OCI-LY7 (cell line): ENCODE data around the gene TACR2. TPM values are rescaled to one million over a fixed set of nuclear protein-coding genes. Genes with fewer than 3 reads are reported as not detected.

Experiments used
- BruUV-seq: library from RNA; stranded (reverse); fragments of 400-500 nt; replicated peaks from 2 replicates; lab custom pipeline; 2021; lab: Mats Ljungman, UMichigan
- CTCF ChIA-PET: fragments of 300-600 bp; sonication (Branson Sonifier 250); formaldehyde crosslinking; loops from one replicate; lab custom pipeline; 2022; ENCODE audit warnings: antibody characterized with exemption; ENCODE audit not compliant: unreplicated experiment; lab: Charles Lee
- POLR2A ChIA-PET: fragments of 300-600 bp; sonication (Branson Sonifier 250); formaldehyde crosslinking; loops from one replicate; lab custom pipeline; 2022; ENCODE audit warnings: antibody characterized with exemption; lab: Charles Lee
- DNase-seq: peaks from one replicate; pipeline ENCODE4 v3.0.0-alpha.2; 2015; ENCODE audit warnings: low spot score
- H2AFZ ChIP-seq: fragments of 200-600 bp; sonication (generic), shearing (Covaris generic); 2 replicates; pipeline ENCODE4 v1.6.1; 2014; ENCODE audit warnings: mild to moderate bottlenecking, antibody characterized with exemption, low read length, moderate library complexity
- H3K27ac ChIP-seq: fragments of 200-600 bp; sonication (generic); 2 replicates; pipeline ENCODE4 v1.5.1; 2014; ENCODE audit warnings: mixed run types, low read depth, mild to moderate bottlenecking, moderate library complexity, low read length, inconsistent platforms; ENCODE audit not compliant: poor library complexity, severe bottlenecking
- H3K36me3 ChIP-seq: fragments of 200-600 bp; sonication (generic); 2 replicates; pipeline ENCODE4 v1.6.1; 2014; ENCODE audit warnings: mild to moderate bottlenecking, antibody characterized with exemption, low read length, moderate library complexity, mixed read lengths; ENCODE audit not compliant: insufficient read depth
- H3K4me1 ChIP-seq: fragments of 200-600 bp; sonication (generic); 2 replicates; pipeline ENCODE4 v1.5.1; 2014; ENCODE audit warnings: mild to moderate bottlenecking, low read length; ENCODE audit not compliant: insufficient read depth, poor library complexity, severe bottlenecking
- H3K4me2 ChIP-seq: fragments of 200-600 bp; sonication (generic); 2 replicates; pipeline ENCODE4 v1.6.1; 2014; ENCODE audit warnings: mild to moderate bottlenecking, low read length
- H3K4me3 ChIP-seq: fragments of 200-600 bp; sonication (generic); 2 replicates; pipeline ENCODE4 v1.5.1; 2014; ENCODE audit warnings: mild to moderate bottlenecking, low read depth, low read length; ENCODE audit not compliant: poor library complexity, severe bottlenecking
- H3K79me2 ChIP-seq: fragments of 200-600 bp; sonication (generic); 2 replicates; pipeline ENCODE4 v1.6.1; 2016; ENCODE audit warnings: low read depth, mild to moderate bottlenecking, low read length, moderate library complexity, mixed read lengths; ENCODE audit not compliant: insufficient read depth
- H3K9me2 ChIP-seq: fragments of 200-600 bp; sonication (generic); 2 replicates; pipeline ENCODE4 v1.6.1; 2016; ENCODE audit warnings: mild to moderate bottlenecking, low read length, mixed read lengths; ENCODE audit not compliant: insufficient read depth
- H3K9me3 ChIP-seq: fragments of 200-600 bp; sonication (generic); 2 replicates; pipeline ENCODE4 v1.6.1; 2014; ENCODE audit warnings: mild to moderate bottlenecking, mixed run types, low read length, mixed read lengths
- H4K20me1 ChIP-seq: fragments of 200-600 bp; sonication (generic); 2 replicates; pipeline ENCODE4 v1.6.1; 2014; ENCODE audit warnings: mild to moderate bottlenecking, antibody characterized with exemption, low read length, moderate library complexity, mixed read lengths; ENCODE audit not compliant: insufficient read depth
- EZH2phosphoT487 ChIP-seq: fragments of 200-600 bp; sonication (generic); IDR thresholded peaks from 2 replicates; pipeline ENCODE4 v1.6.1; 2018; ENCODE audit warnings: low read depth, borderline replicate concordance, mild to moderate bottlenecking, mixed run types, antibody characterized with exemption, low read length, moderate library complexity, mixed read lengths
- intact Hi-C: fragments of 100-400 bp; cut with micrococcal nuclease; formaldehyde crosslinking; loops from one replicate; pipeline ENCODE4 v1.10.0; 2022; ENCODE audit not compliant: unreplicated experiment
- total RNA-seq, 2 experiments: library from RNA; depleted of rRNA in 1 of 2; stranded (reverse); fragments of >200 nt in 1 of 2; shearing (Covaris generic) in 1 of 2; gene quantifications; 2 replicates each; pipeline ENCODE4 v1.2.3, GENCODE V29; 2014 to 2022
- TF ChIP-seq, protein P1 (sequence below): fragments of 200-600 bp; sonication (generic); conservative IDR thresholded peaks from 2 replicates; pipeline ENCODE4 v1.5.1; 2014; ENCODE audit warnings: mild to moderate bottlenecking, antibody characterized with exemption, low read length, moderate library complexity, mixed read lengths

The TACR2 gene
- total RNA-seq, 2 experiments from 2014 or later, result not detected

GRCh38 chr10:69410487-69410886 is 6.2 kb downstream of the TACR2 start:
- Histone ChIP-seq H3K79me2 (no peaks in the 10 kb centered on the region), H3K4me3 (no peak overlapping the region), H3K36me3 (no peaks in the 10 kb centered on the region), H2AFZ (no peak overlapping the region), H3K4me2 (no peak overlapping the region; the same call in 1 of the 2 replicates), H3K9me3 (no peaks in the 10 kb centered on the region), H3K4me1 (peaks cover 28% of the 10 kb centered on the region), H4K20me1 (no peaks in the 10 kb centered on the region), H3K27ac (no peak overlapping the region), H3K9me2 (no peaks in the 10 kb centered on the region)
- CTCF ChIA-PET, result no interaction called here
- BruUV-seq, result no TSS peak
- TF ChIP-seq, protein P1, sequence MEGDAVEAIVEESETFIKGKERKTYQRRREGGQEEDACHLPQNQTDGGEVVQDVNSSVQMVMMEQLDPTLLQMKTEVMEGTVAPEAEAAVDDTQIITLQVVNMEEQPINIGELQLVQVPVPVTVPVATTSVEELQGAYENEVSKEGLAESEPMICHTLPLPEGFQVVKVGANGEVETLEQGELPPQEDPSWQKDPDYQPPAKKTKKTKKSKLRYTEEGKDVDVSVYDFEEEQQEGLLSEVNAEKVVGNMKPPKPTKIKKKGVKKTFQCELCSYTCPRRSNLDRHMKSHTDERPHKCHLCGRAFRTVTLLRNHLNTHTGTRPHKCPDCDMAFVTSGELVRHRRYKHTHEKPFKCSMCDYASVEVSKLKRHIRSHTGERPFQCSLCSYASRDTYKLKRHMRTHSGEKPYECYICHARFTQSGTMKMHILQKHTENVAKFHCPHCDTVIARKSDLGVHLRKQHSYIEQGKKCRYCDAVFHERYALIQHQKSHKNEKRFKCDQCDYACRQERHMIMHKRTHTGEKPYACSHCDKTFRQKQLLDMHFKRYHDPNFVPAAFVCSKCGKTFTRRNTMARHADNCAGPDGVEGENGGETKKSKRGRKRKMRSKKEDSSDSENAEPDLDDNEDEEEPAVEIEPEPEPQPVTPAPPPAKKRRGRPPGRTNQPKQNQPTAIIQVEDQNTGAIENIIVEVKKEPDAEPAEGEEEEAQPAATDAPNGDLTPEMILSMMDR, result no peak
- TF ChIP-seq EZH2phosphoT487, result no peak
- no peak for DNase-seq
- POLR2A ChIA-PET, result no interaction called here
- intact Hi-C loops, result loop anchor here (10.0 kb wide), 1 partner anchor 406 kb away; no protein-coding TSS in a partner anchor

DNA sequence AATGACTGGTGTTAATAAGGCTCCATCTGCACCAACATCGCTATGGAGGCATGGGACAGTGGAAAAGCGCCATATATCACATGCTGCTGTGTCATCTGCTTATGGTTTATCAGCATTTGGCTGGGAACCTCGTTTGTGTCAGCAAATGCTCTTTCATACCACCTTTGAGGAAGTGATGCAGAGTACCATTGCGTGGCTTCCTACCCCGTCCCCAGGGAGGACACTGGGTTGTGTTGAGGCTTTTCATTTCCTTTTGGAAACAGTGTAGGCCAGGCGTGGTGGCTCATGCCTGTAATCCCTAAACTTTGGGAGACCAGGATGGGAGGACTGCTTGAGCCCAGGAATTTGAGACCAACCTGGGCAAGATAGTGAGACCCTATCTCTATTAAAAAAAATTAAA is 6.8 kb downstream of the TACR2 start:
- no peak overlapping the region for H3K27ac ChIP-seq
- H3K9me3 ChIP-seq, result no peaks in the 10 kb centered on the region
- H3K9me2 ChIP-seq, result no peaks in the 10 kb centered on the region
- CTCF ChIA-PET, result no interaction called here
- no peaks in the 10 kb centered on the region for H4K20me1 ChIP-seq
- no TSS peak for BruUV-seq
- no peaks in the 10 kb centered on the region for H3K79me2 ChIP-seq
- peaks cover 28% of the 10 kb centered on the region for H3K4me1 ChIP-seq
- H3K4me3 ChIP-seq, result no peak overlapping the region
- TF ChIP-seq EZH2phosphoT487, result no peak
- TF ChIP-seq, protein P1, result no peak
- H3K4me2 ChIP-seq, result peak overlapping the region; percentile 41; the same call in 1 of the 2 replicates
- intact Hi-C loops, result loop anchor here (5.0 to 10.0 kb wide), 2 partner anchors 227 to 405 kb away; no protein-coding TSS in a partner anchor
- POLR2A ChIA-PET, result no interaction called here
- H2AFZ ChIP-seq, result no peak overlapping the region
- peak; percentile 78 for DNase-seq
- no peaks in the 10 kb centered on the region for H3K36me3 ChIP-seq

- Histone ChIP-seq H3K36me3 (no peaks in the 10 kb centered on the region), H3K79me2 (no peaks in the 10 kb centered on the region), H4K20me1 (no peaks in the 10 kb centered on the region), H3K4me2 (peak overlapping the region; percentile 46), H2AFZ (peak overlapping the region; percentile 60; the same call in 1 of the 2 replicates), H3K4me1 (peaks cover 28% of the 10 kb centered on the region), H3K9me3 (no peaks in the 10 kb centered on the region), H3K4me3 (no peak overlapping the region), H3K27ac (no peak overlapping the region), H3K9me2 (no peaks in the 10 kb centered on the region)
- ChIA-PET POLR2A (interaction anchor here (0.8 kb wide), 1 partner anchor 16 kb away, joined by 3 read pairs; no protein-coding TSS in a partner anchor), CTCF (no interaction called here)
- TF ChIP-seq EZH2phosphoT487, result no peak
- TF ChIP-seq, protein P1, result no peak
- no TSS peak for BruUV-seq
- intact Hi-C loops, result loop anchor here (5.0 kb wide), 1 partner anchor 228 kb away; no protein-coding TSS in a partner anchor
- no peak for DNase-seq
Measured at GRCh38 chr10:69409176-69409495, 7.6 kb downstream of the TACR2 start.
